KOPT-K1 (cell line): ENCODE results near the gene CEP131.

Experiments
- H3K27ac ChIP-seq: fragments of 200-600 bp; sonication (generic); 2 replicates; pipeline ENCODE4 v1.5.1; 2016; ENCODE audit warnings: antibody characterized with exemption, mild to moderate bottlenecking, low read depth, low read length; ENCODE audit not compliant: poor library complexity, severe bottlenecking
- H3K36me3 ChIP-seq: fragments of 200-600 bp; sonication (generic); 2 replicates; pipeline ENCODE4 v1.5.1; 2017; ENCODE audit warnings: antibody characterized with exemption, mild to moderate bottlenecking, low read length, moderate library complexity; ENCODE audit not compliant: insufficient read depth
- H3K9me3 ChIP-seq: fragments of 200-600 bp; sonication (generic); 2 replicates; pipeline ENCODE4 v1.5.1; 2017; ENCODE audit warnings: antibody characterized with exemption, low read length, mild to moderate bottlenecking; ENCODE audit not compliant: insufficient read depth, poor library complexity, severe bottlenecking

CEP131 gene

DNA sequence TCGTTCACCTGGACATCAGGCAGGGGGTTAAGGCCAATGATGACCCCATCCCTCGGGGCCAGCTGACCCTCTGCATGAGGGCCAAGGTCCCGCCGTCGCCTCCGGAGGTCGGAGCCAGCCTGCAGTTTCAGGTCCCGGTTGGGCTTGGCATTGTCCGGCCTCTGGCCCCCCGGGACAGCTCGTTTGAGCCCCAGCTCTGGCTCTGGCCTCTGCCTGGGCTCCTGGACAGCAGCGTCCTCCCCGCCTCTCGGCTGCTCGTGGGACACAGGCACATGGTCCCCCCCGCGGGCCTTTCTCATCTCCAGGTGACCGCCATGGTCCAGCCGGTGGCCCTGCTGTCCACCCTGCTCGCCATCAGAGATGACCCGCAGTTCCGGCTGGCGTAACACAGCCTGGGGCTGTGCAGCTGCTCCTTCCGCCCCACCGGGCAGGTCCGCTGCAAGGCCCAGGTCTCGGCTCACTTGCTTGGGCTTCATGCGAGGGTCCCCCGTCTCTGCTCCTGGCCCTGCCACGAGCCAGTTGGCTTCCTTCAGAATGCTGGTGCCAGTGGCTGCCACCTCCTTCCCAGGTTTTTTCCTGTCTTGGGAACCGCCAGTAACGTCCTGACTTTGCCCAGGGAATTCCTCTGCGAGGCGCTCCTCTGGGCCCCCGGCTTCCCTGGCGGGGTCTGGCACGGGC is 23.0 kb upstream of the CEP131 start:
- no peaks in the 10 kb centered on the region for H3K9me3 ChIP-seq
- peaks cover 52% of the 10 kb centered on the region for H3K36me3 ChIP-seq
- H3K27ac ChIP-seq = no peak overlapping the region

DNA sequence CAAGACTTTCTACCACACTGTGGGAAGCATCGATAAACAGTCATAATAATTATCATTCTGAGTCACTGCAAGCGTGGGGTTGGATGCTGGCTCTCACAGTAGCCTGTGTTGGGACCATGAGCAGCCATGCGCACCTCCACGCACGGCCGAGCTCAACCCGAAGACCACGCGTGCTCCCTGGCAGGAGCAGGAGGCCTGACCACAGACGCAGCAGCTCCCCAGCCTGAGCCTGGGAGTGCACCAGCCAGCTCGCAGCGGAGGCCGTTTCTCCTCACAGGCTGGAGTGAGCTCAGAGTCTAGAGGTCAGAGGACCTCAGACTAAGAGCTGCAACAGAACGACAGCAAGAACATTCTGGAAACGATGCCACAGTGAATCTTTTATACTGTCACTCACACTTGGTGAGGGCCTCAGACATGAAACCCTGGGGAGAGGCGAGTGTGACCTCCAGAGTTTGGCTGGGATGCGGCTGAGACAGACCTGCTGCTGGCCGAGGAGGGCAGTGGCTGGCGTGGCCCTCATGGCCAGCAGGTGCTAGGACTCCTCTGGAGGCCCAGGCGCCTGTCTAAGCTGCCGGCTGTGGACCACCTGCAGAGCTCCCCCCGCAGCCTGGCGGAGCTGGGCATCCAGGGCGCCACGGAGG is 22.4 kb upstream of the CEP131 start:
- no peaks in the 10 kb centered on the region for H3K9me3 ChIP-seq
- H3K36me3 ChIP-seq = peaks cover 55% of the 10 kb centered on the region
- no peak overlapping the region for H3K27ac ChIP-seq

- peaks cover 49% of the 10 kb centered on the region; the same call in 1 of the 2 replicates for H3K36me3 ChIP-seq
- H3K27ac ChIP-seq = no peak overlapping the region
Measured at GRCh38 chr17:81244358-81245023, 21.7 kb upstream of the CEP131 start.

DNA sequence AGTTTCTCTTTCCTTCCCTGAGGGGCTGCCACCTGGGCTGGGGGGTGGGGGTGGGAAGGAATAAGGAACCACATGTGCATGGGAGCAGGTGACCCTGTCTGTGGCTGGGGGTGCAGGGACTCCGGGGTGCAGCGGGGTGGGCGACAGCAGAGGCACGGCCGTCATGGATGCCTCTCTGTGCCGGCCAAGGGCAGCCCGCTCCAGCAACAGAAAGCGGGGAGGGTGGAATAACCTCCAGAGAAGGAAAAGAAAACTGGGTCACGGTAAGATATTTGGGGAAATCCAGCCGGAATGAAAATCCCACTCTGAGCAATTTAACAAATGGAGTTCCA is 20.5 kb upstream of the CEP131 start:
- Histone ChIP-seq H3K9me3 (no peaks in the 10 kb centered on the region), H3K36me3 (peaks cover 47% of the 10 kb centered on the region; the same call in 1 of the 2 replicates), H3K27ac (no peak overlapping the region)

More at GRCh38 chr17:81244358-81245023, 21.7 kb upstream of the CEP131 start:
- H3K9me3 ChIP-seq = no peaks in the 10 kb centered on the region

DNA sequence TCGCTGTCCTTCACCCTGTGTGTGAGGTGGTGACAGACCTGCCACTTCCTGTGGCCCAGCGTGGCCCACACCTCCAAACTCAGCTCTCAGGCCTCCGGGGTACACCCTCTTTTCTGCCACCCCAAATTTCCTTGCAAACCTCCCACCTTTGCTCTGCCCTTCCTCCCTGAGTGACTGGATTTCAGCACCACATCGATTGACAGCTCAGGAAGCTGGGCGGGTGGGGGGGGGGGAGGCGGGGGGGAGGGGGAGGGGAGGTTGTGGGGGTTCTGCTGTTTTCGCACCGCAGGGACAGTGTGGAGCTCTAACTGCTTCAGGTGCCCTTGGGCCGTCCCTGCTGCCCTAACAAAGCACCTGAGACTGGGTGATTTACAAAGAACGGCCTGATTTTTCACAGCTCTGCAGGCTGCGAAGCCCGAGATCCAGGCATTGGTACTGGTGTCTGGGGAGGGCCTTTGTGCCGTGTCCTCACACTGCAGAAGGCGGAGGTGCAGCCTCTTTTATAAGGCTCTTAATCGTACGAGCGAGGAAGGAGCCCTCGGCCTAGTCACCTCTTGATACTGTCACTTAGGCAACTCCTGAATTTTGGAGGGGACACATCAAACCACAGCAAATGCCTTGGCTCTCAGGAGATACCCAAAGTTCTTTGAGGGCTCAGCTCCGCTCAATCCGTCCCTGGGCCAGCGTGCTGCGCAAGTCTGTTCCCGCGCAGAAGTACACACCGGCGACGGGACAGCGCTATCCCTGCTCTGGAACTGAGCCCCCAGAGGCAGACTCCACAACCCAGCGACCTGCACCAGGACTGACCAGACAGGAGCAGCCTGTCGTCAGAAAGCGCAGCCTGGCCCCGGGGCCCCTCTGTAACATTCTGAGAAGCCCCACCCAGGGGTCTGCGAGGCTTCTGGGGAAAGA is 19.9 kb upstream of the CEP131 start:
- Histone ChIP-seq H3K9me3 (no peaks in the 10 kb centered on the region), H3K36me3 (peaks cover 47% of the 10 kb centered on the region; the same call in 1 of the 2 replicates), H3K27ac (no peak overlapping the region)

DNA sequence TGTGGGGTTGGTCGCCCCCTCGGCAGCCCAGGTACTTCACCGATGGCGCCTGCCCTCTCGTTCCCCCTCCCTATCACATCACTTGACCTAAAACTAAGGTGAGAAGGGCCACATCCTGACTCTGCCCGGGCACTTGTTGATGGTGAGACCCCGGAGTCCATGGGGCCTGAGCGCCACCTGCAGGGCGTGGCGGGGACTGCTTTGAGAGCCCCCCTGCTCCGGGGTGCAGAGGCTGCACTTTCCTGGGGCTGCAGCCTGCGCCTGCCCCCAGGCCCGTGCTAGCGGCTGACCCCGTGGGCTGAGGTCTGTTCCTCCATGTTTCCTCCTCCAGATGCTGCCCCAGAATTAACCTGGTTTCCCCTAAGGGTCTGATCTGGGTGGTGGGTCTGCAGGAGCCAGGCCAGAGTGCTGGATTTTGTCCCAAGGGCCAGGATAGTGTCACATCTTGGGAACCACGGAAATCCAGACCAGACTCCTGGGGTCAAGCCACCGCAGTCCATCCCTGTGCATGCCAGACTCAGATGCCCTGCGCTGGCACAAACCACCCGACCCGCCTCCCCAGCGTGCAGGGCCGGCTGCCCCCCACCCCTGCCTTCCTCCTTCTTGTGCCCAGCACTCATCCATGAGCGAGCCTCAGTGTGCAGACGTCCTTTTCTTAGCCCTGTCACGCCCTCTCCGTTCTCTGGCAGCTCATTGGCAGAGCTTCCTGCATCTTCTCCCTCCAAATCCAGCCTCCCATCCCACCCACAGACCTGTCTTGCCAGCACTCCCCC is 19.1 kb upstream of the CEP131 start:
- no peaks in the 10 kb centered on the region for H3K9me3 ChIP-seq
- H3K27ac ChIP-seq = no peak overlapping the region
- H3K36me3 ChIP-seq = peaks cover 48% of the 10 kb centered on the region; the same call in 1 of the 2 replicates

- no peaks in the 10 kb centered on the region for H3K9me3 ChIP-seq
- no peak overlapping the region for H3K27ac ChIP-seq
- H3K36me3 ChIP-seq = peaks cover 51% of the 10 kb centered on the region; the same call in 1 of the 2 replicates
Measured at GRCh38 chr17:81241203-81241602, 18.4 kb upstream of the CEP131 start.

GRCh38 chr17:81240761-81241160 is 18.0 kb upstream of the CEP131 start:
- Histone ChIP-seq H3K27ac (no peak overlapping the region), H3K9me3 (no peaks in the 10 kb centered on the region), H3K36me3 (peaks cover 53% of the 10 kb centered on the region; the same call in 1 of the 2 replicates)

GRCh38 chr17:81239714-81240555 is 17.2 kb upstream of the CEP131 start:
- Histone ChIP-seq H3K9me3 (no peaks in the 10 kb centered on the region), H3K27ac (peak overlapping the region; percentile 86), H3K36me3 (peaks cover 45% of the 10 kb centered on the region; the same call in 1 of the 2 replicates)

- Histone ChIP-seq H3K27ac (peak within 1 kb of the TSS; percentile 86), H3K9me3 (no peaks in the 10 kb centered on the region), H3K36me3 (peaks cover 38% of the 10 kb centered on the region; the same call in 1 of the 2 replicates)
Measured at GRCh38 chr17:81238815-81239713, 16.3 kb upstream of the CEP131 start, which contains the start of the genes NDUFAF8 and TEPSIN. Gene NDUFAF8, plus strand, starts transcription at chr17:81239318. Its CDS starts 46 bp downstream, at chr17:81239364. Gene TEPSIN, minus strand, starts transcription at chr17:81239055. Its CDS starts 22 bp downstream, at chr17:81239033.

DNA sequence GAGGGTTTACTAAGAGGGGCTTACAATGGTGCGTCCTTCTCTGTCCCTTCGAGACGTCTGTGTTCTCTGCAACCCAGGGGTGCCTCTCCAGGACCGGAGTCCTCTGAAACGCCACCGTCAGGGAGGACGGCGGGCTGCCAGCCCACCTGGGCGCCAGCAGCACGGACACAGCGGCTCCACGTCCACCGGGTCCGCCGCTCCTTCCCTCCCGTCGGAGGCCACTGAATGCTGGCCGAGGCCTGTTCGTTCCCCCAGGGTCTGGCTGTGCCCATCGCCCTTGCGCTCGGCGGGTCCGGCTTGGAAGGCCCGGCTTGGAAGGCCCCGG is 15.7 kb upstream of the CEP131 start:
- H3K27ac ChIP-seq = peak overlapping the region; percentile 58

DNA sequence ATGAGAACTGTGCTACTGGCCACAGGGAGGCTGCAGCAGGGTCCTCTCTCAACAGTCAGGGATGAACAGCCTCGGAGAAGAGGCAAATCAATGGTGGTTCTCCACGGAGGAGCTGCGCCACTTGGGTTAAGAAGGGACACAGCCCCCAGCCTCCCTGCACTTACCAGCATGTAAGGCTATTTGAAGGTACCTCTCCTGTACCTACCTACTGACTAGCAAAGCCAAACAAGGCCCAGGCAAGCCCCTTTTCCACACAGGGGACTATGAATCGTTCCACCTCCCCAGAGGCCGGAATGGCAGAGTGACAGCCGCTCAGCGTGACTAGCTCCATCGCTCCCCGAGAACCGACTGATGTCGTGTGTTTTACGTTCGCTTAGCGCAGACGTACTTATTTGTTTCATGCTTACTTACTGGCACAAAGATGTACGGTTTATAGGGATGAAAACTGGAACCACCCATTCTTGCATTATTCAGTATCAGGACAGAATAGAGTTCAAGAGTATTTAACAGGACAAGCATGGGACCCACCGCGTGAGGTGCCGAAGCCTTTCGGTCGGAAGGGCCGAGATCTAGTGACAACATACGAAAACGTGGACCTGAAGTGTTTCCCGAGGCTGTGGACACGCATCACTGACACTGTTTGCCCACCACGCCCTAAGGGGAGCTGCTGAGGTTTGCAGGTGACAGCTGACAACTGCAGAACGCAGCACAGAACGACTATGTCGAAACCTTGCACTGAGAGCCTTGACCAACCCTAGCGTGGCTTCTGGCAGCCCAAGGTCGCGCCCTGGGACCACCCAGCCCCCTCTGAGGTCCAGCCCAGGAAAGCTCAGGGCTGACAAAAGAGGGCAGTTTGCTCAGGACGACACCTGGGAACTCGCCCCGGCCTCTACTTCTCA is 15.1 kb upstream of the CEP131 start:
- Histone ChIP-seq H3K9me3 (no peaks in the 10 kb centered on the region), H3K27ac (peak overlapping the region; percentile 58), H3K36me3 (peaks cover 40% of the 10 kb centered on the region; the same call in 1 of the 2 replicates)

More for the DNA sequence above, 15.7 kb upstream of the CEP131 start:
- Histone ChIP-seq H3K36me3 (peaks cover 40% of the 10 kb centered on the region; the same call in 1 of the 2 replicates), H3K9me3 (no peaks in the 10 kb centered on the region)
